Stimulated activated CD4-positive, alpha-beta T cell treated with anti-CD3 and anti-CD28 coated beads, Interleukin-12 subunit alpha, Interleukin-12 subunit beta, amount 100 ng/mL, for 4 hours (primary cell): ENCODE results near the gene YLPM1.

Source experiments
- DNase-seq: peaks from one replicate; pipeline ENCODE4 v3.0.0-alpha.2; 2020

The YLPM1 gene

DNA sequence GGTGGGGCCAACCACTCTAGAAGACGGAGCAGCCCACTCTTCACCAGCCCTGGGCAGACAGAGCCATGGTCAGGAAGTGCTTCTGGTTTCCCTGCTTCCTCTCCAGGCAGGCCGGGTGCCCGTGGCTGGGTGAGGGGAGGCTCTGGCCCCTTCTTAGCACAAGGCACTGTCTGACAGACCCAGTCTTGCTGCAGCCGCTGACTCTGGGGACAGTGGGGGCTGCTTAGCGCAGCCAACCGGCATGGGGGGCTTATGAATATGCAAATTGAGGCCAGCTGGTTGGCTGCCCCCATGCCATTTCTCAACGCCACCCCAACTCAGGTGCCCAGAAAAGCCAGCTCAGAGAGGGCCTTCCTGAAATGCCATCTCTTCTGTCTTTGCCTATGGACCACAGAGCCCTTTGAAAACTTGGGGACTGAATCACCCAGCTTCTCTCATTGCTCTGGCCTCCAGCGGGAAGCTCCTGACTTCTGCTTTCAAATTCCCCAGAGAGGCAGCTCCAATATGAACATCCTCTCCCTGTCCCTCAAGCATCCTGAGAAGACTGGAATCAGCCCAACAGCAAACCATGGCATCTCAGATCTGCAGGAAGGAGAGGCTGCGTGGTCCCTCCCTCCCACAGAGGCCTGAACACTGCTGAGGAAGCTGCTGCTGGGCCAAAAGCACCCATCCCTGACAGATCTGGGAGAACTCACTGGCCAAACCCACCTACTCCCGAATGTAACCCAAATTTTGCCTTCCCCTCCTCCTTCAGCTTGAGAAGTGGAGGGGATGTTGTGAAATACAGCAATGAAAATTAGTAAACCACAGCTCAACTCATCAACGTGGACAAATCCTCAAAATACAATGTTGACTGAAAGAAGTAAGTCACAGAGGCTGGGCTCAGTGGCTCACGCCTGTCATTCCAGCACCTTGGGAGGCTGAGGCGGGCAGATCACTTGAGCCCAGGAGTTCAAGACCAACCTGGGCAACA is 113.1 kb downstream of the YLPM1 start, which contains the start of gene PROX2:
TSS of gene PROX2 (minus strand) at position 205 of the 973 bp plus-strand sequence. CDS start 12,311 bp downstream, outside the sequence.
- no peak for DNase-seq

DNA sequence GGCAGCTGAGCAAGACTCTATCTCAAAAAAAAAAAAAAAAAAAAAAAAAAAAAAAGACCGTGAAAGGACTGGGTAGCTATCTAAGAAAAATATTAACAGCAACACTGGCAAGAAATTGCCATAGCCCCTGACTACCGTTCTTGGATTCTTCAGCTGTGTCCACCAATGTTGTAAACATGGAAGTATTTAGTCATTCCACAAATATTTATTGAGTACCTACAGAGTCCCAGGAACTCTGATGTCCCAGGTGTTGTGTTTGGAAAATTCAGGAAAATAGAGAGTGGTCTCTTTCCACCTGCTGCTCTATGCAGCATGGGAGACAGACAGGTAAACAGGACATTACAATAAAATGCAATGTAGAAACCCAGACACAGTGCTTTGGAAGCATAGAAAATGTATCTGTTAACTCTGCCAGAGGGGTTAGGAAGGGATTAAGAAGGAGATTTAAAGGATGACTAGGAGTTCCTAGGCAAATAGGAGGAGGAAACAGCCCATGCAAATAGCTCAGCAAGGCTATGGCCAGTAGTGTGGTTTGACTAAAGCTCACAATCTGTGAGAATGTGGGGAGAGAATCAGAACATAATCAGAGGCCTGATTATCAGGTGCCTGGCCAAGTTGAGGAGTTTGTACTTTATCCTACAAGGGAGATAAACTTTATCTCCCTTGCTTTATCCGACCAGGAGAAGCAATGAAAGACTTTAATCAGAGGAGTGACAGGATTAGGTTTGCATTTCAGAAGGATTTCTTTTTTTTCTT is 116.5 kb downstream of the YLPM1 start:
- DNase-seq, result no peak

DNA sequence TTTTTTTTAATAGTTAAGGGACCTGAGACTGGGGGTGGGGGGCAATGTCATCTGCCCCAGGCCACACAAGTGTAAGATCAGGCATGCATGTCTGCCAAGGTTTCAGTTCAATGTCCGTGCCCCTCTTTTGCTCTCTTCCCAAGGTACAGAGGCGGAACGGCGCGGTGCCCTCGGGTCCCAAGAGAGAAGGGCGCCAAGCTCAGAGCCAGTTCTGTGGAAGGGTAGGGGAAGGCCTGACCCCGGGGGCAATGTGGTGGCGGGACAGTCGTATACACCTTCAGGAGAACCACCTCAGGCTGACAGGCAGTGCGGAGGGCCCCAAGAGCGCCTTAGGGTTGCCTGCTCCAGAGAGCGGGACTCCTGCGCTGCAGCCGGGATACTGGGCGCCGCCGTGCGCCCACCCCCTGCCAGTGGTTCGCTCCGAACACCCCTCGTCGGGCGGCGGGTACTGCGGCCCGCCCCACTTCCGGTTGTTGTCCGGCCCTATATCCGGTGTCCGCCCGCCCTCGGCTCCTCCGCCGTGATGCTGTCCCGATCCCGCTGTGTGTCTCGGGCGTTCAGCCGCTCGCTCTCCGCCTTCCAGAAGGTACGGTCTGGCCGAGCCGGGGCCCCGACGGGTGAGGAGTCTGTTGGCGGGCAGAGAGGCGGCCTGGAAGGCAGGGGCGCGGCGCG is 118.5 kb downstream of the YLPM1 start, which contains the start of gene DLST:
TSS of gene DLST (plus strand) at position 486 of the 672 bp plus-strand sequence. CDS start at position 524, 38 bp downstream.
- DNase-seq, result peak; percentile 84

DNA sequence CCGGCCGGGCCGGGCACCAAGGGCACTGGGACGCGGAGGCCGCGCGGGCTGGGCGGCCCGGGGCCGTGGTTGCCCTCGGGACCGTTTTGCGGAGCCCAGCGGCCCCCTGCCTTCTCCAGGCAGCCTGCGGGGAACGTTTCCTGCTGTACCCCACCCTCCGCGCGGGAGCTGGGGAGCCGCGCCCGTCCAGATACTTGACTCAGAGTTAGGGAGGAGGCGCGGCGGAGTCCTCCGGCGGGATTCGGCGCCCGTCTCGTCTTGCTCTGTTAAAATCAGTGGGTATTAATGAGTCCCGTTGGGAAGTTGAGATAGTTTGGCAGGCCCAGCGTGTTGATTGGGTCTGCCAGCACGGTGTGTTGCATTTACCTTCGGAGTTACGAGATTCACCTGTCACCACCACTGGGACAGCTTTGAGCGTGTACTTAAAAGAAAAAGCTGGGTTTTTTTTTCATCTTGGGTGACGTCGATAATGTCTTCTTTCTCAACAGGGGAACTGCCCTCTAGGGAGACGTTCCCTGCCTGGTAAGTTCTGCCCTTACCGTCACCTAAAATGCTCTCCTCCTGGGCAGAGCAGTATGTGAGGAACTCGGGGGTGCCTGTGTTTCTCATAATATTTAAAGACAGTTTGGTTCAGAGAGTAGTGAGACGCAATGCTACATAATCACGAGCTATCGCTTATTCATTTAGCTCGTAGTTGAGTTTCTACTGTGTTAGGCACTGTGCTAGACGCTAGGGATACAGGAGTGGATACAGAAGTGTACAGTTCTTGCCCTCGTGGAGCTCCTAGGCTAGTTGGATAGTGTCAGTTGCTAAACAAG is 119.2 kb downstream of the YLPM1 start:
- peak; percentile 43 for DNase-seq
